Measurements from ENCODE around the gene KRT80.

The KRT80 gene

GRCh38 chr12:52180971-52181628, 10.7 kb downstream of the KRT80 start:
- FAIRE-seq (no peak), DNase-seq (ENCODE audit: low spot score) (no peak)

DNA sequence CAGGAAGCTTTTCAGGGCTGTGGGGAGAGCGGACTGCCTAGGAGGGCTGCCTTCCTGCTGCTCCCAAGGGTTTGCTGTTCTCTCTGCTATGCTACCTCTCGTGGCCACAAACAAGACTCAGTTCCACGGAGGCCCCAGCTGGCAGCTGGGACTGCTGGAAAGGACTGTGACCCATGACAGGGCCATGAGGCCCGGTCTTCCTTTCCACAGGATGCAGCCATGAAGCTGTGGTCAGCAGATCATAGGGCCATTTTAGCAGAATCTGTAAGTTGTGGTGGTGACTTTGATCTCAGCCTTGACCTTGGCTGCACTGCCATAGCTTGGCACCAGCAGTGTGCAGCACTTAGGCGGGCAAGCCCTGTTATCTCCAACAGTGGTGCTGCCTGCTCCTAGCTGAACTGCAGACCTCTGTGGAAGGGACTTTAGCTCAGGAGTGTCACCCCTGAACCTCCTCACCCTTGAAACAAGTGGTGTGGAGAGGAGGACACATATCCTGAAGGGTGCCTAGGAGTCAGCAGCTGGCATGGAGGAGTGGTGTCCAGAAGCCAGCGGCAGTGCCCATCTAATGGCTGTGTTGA, 12.3 kb downstream of the KRT80 start:
- no peak for FAIRE-seq
- DNase-seq (ENCODE audit: low spot score): no peak

DNA sequence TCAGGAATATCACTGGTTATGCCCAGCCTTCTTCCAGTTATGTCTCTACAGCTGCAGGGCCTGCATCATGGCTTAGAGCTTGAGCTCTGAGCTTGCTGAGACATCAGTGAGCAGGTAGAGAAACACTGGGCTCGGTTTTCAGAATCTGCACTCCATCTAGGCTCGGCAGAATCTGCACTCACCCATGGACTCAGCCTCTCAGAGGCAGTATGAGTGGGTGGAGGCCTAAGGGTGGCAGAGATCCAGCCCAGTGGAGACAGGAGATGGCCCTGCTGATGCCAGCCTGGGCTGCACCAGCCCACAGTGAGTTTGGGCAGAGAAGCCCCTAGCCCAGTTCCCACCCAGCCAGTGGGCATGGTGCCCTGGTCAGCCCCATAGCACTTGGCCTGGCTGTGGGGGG, 12.8 kb downstream of the KRT80 start:
- FAIRE-seq (no peak), DNase-seq (ENCODE audit: low spot score) (no peak)

GRCh38 chr12:52178443-52178842, 13.4 kb downstream of the KRT80 start:
- DNase-seq (ENCODE audit: low spot score): no peak
- no peak for FAIRE-seq

DNA sequence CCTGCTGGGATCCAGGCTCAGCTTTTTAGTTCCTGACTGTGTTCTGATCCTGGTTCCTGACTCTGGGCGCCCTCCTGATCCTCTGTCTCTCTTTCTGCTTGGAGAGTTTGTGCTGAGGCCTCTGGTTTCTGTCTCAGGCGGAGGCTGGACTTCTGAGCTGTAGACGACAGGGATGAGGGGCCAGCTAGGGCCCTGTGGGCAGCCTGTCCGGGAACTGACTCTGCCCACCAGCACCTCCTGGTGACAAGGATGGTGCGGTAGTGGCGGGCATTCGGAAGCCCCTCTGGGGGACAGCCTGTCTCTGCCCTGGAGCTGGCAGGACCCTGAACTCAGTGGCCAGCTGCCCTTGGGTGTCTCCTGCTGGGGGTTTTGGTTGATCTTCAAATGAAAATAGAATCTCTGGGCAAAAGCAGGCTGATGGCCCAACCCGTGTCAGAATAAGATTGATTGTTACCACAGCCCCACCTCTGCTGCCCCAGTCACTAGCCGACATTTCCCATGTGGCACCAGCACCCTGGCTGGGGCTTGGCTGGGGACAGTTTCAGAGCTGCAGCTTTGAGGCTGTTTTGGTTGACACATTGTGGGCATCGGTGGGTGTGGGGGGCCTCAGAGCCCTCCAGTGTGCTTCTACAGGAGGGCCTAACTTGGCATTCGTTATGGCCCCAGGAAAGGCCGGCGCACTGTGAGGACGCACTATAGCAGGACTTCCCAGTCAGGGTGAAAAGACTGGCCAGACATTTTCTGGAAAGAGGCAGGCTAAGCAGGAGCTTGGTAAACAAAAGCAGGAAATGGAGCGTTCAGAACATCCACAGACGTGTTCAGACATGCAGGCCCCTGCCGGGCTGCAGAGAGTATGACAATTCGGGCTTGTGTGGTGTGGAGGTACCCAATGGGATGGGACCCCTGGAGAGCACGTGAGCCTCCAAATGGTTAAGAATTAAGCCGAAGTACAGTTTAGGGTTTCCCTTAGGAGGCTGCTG, 16.2 kb downstream of the KRT80 start:
- no peak for DNase-seq (ENCODE audit: low spot score)
- FAIRE-seq: no peak

- FAIRE-seq: no peak
- no peak for DNase-seq (ENCODE audit: low spot score)
Observed at GRCh38 chr12:52173526-52173925, 18.3 kb downstream of the KRT80 start.

DNA sequence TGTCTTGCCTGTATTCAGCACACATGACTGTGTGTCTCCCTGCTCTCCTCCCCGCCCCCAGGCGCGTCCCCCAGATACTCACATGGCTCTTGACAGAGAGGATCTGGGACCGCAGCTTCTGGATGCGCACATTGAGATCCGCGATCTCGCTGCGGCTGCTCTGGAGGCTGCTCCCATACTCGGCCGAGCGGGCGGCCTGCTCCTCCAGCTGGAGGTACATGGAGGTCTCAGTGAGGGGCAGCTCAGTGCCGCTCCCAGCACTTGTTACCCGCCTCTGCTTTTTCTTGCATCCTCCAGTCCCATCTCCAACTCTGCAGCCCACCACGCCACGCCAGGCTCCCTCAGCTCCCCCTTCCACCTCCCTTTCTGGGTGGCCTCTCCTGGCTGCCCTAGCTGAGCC, 18.9 kb downstream of the KRT80 start:
- FAIRE-seq (no peak), DNase-seq (ENCODE audit: low spot score) (no peak)

DNA sequence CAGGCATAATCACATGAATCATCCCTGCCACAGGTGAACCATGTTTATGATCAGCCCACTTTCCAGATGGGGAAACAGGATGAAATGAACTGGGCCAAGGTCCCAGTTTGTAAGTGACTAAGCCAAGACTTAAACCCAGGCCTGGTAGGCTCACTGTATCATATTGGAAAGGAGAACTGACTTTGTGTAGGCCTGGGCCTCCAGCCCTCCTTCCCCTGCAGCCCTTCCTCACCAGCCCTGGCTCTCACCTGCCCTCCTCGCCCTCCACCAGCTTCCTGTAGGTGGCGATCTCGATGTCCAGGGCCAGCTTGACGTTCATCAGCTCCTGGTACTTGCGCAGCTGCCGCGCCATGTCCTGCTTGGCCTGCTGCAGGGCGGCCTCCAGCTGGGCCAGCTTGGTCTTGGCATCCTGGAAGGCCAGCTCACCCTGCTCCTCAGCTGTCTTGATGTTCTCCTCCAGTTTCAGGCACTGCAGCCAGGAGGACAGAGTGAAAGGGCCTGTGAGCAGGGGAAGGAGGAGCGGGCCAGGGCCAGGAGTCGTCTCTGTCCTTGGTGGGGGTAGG, 19.8 kb downstream of the KRT80 start:
- FAIRE-seq (no peak), DNase-seq (ENCODE audit: low spot score) (no peak)

GRCh38 chr12:52170827-52171226, 21.0 kb downstream of the KRT80 start:
- DNase-seq (ENCODE audit: low spot score) (no peak), FAIRE-seq (no peak)

DNA sequence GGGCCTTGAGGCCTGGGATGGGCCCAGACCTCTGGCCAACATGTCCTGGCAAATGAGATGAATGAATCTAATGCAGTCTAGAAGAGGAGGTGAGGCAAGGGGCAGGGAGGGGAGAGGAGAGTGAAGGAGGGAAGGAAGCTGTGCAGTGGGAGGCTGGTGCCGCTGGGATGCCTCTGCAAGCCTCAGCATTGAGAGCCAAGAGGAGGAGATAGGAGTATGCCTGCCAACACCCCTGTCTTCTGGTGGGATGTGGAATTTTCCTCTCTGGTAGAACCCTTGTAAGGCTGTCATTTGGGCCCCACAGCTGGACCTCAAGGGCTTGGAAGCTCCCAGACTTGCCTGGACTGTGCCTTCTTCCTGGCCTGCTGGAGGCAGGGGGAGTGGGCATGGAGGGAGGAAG, 21.9 kb downstream of the KRT80 start:
- no peak for FAIRE-seq
- DNase-seq (ENCODE audit: low spot score): no peak

GRCh38 chr12:52168019-52168717, 23.6 kb downstream of the KRT80 start:
- DNase-seq (ENCODE audit: low spot score) (peak; percentile 72), FAIRE-seq (no peak)

DNA sequence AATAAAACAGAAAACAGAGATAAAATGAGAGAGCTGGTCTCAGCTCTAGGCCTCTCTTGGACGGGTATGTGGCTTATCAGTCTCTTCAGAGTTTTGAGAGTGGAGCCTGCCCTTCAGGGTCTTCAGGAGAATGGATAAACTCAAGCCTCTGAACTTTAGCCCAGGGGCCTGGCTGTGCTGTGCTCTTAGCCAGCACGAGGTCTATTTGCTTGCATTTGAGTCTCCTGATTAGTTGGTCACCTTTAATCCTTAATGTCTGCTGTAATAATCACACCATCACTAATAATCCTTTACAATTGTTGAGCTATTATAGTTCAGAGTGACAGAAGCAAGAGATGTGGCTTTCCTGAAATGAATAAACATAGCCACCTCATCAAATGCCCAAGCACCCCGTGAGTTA, 24.3 kb downstream of the KRT80 start:
- FAIRE-seq: no peak

DNA sequence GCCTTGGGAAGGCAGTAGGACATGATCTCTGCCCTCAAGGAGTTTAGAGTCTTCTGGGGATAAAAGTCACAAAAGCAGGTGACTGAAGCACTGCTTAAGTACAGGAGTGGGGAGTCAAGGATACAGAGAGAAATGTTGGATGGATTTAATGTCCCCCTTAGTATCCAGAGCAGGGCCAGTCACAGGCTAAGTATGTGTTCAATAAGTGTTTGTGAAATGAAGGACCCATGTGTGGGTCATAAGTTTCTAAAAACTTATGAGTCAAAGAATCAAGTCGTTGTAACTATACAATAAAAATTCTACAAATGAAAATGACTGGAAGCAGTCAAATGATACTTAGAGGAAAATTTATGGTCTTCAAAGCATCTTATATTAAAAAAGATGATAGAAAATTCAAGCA, 25.1 kb downstream of the KRT80 start:
- DNase-seq (ENCODE audit: low spot score) (no peak), FAIRE-seq (no peak)

More for the DNA sequence above, 24.3 kb downstream of the KRT80 start:
- DNase-seq (ENCODE audit: low spot score): no peak

DNA sequence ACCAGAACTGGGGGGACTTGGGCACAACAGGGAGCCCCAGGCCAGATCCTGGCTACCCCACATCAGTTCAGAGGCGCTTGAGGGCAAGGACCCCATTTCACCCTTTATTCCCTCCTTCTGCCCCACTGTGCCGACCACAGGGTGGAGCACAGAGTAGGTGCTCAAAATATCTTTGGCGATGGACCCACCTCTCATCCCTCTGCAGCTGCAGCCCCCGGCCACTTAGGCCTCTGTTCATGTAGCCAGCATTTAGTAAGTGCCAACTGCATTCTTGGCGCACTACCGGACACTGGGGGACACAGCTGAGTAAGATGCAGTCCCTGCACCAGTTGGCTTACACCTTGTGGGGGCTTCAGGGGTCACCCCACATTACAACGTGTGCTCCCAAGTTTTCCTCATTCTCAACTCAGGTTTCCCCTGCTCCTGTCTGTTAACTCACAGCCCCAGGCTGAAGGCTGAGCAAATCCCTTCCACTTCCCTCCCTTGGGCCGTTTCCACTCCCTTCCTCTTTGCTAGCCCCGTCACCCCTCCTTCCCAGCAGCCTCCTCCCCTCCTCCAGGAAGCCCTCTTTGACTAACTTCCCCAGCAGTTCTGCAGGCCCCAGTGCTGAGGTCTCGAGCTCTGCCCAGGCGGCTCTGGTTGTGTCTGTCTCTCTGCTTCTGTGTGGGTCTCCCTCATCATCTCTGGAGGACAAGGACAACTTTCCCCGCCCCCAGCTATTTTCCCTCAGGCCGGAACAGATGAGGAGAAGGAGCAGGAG, 26.5 kb downstream of the KRT80 start:
- no peak for DNase-seq (ENCODE audit: low spot score)
- no peak for FAIRE-seq

GRCh38 chr12:52164624-52165023, 27.2 kb downstream of the KRT80 start:
- FAIRE-seq: no peak
- no peak for DNase-seq (ENCODE audit: low spot score)

GRCh38 chr12:52162981-52163380, 28.8 kb downstream of the KRT80 start:
- DNase-seq (ENCODE audit: low spot score) (no peak), FAIRE-seq (no peak)

- DNase-seq (ENCODE audit: low spot score) (no peak), FAIRE-seq (no peak)
Observed at GRCh38 chr12:52160200-52160599, 31.6 kb downstream of the KRT80 start.

DNA sequence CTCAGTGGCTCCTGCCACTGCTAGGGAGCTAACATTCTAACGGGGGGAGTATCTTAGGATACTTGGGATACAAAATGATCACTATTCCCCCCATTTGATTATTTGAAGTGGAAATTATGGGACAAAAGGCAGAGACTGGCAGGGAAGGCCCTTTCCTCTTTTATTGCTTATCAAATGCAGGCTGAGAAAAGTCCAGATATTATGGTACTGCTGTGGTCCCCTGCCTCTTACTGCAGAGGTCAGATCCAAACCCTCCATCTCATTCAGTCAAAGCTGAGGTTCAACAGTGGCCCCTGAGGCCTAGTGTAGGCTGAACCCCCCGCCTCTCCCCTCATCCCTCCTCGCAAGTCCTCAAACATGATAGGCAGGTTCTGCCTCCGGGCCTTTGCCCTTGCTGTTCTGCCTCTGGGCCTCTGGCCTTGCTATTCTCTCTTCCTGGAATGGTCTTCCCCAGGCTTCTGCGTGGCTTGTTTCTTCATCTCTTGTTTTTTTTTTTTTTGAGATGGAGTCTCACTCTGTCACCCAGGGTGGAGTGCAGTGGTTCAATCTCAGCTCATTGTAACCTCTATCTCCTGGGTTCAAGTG, 34.2 kb downstream of the KRT80 start:
- DNase-seq (ENCODE audit: low spot score) (no peak), FAIRE-seq (no peak)

DNA sequence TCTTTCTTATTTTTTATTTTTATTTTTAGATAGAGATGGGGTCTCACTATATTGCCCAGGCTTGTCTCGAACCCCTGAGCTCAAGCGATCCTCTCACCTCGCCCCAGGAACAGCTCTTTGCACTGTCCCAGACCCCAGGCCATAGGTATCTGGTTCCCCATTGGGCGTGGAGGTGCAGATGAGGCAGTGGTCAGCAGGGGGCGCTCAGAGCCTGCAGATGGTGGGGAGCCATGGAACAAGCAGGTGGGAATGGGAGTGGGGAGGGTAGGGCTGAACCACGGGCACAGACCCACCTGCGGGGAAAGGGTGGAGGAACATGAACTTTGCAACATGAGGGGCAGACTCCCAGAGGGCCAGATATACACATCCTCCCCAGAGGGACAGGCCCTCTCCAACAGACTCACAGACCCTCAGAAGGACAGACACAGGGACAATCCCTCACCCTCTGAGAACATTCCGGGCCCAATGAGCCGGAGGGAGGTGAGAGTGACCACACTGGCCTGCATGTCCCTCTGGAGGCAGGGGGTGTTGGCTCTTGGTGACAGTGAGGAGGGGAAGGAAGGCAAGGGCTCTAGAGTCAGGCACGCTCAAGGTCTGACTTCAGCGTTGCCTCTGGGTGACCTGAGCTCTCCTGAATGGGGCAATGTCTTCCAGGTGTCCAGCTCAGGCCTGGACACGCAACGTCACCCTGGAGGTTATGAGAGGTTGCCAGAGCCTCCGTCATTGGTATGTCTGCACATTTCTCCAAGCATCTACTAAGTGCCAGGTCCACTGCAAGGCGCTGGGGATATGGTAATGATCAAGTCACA, 34.9 kb downstream of the KRT80 start:
- no peak for FAIRE-seq
- DNase-seq (ENCODE audit: low spot score): peak; percentile 18
